Stimulated activated CD8-positive, alpha-beta memory T cell treated with anti-CD3 and anti-CD28 coated beads, Interleukin-12 subunit alpha, Interleukin-12 subunit beta, amount 100 ng/mL, for 1 hour (primary cell): ENCODE results near the gene SMIM41.

Experiments used
- DNase-seq: peaks from one replicate; pipeline ENCODE4 v3.0.0-alpha.2; 2020; ENCODE audit warnings: low read depth

Gene SMIM41

GRCh38 chr12:52063082-52063924, 16.2 kb upstream of the SMIM41 start:
- no peak for DNase-seq

GRCh38 chr12:52063981-52064649, 15.4 kb upstream of the SMIM41 start:
- DNase-seq: no peak

- DNase-seq: no peak
Measured at GRCh38 chr12:52066346-52067080, 13.0 kb upstream of the SMIM41 start.

GRCh38 chr12:52067081-52067374, 12.5 kb upstream of the SMIM41 start:
- no peak for DNase-seq

- DNase-seq: peak; percentile 74
Measured at GRCh38 chr12:52069327-52070184, 9.9 kb upstream of the SMIM41 start, which contains the start of gene ATG101. ATG101 (plus strand) TSS chr12:52069978; CDS start chr12:52073651, 3,673 bp downstream.

GRCh38 chr12:52070185-52070925, 9.1 kb upstream of the SMIM41 start:
- no peak for DNase-seq

GRCh38 chr12:52073531-52074381, 5.7 kb upstream of the SMIM41 start:
- DNase-seq: no peak

GRCh38 chr12:52074971-52075724, 4.4 kb upstream of the SMIM41 start:
- DNase-seq: no peak

GRCh38 chr12:52076811-52077210, 2.7 kb upstream of the SMIM41 start:
- no peak for DNase-seq

GRCh38 chr12:52078276-52078675, 1.2 kb upstream of the SMIM41 start:
- DNase-seq: no peak

- no peak for DNase-seq
Measured at GRCh38 chr12:52080403-52081251, 1.1 kb downstream of the SMIM41 start.

GRCh38 chr12:52081263-52081733, 1.8 kb downstream of the SMIM41 start:
- no peak for DNase-seq

GRCh38 chr12:52082026-52082668, 2.6 kb downstream of the SMIM41 start:
- DNase-seq: no peak

- no peak for DNase-seq
Measured at GRCh38 chr12:52082669-52082987, 3.1 kb downstream of the SMIM41 start.

GRCh38 chr12:52082988-52083637, 3.6 kb downstream of the SMIM41 start:
- DNase-seq: peak; percentile 51

- DNase-seq: no peak
Measured at GRCh38 chr12:52083638-52083996, 4.1 kb downstream of the SMIM41 start.

GRCh38 chr12:52084491-52085231, 5.2 kb downstream of the SMIM41 start:
- no peak for DNase-seq
